SKM-1 treated with dmso at 0.1 percent for 144 hours (cell line): ENCODE data around the gene SLC38A5.

Source experiments
- DNase-seq: peaks from one replicate; lab custom pipeline; 2025; ENCODE audit not compliant: unreplicated experiment; lab: John Stamatoyannopoulos, UW

SLC38A5 gene

DNA sequence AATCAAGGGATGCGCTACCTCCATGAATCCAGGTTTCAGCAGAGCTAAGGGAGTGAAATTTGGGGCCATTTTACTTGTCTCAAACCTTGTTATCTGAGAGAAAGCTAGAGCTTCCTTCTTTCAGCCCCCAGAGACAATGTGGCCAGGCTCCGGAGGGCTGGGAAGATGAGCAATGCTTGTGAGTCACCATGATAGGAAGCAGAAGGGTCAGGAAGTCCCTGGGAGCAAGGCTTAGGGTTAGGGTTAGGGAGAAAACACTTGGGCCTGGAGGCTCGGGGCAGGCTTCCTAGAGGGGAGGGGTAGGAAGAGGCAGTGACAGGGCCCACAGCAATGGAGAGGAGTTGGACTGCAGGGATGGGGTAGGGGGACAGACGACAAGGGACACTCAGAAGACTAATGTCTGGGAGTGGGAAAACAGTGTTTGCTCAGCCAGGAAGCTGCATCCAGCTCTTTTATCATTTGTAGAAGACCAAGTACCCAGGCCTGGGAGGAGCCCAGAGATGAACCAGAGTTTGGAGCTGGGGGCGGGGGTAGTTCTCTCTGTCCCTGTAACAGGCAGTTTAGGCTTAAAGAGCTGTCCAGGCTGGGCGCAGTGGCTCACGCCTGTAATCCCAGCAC is 22.3 kb upstream of the SLC38A5 start:
- no peak for DNase-seq

DNA sequence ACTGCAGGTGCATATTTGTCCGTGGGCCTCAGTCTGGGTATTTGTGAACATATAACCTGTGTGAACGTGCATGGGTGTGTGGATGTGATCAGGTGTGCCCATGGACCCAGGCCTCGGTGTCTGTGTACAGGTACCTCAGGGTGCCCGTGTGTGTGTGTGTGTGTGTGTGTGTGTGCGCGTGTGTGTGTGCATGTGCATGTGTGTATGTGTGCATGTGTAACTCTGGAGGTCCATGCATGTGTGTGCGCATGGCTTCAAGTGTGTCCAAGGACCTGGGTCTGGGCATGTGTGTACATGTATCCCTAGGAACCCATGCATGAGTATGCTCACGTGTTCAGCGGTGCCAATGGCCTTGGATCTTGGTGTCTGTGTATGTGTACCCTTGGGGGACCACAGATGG is 21.7 kb upstream of the SLC38A5 start:
- DNase-seq = no peak

DNA sequence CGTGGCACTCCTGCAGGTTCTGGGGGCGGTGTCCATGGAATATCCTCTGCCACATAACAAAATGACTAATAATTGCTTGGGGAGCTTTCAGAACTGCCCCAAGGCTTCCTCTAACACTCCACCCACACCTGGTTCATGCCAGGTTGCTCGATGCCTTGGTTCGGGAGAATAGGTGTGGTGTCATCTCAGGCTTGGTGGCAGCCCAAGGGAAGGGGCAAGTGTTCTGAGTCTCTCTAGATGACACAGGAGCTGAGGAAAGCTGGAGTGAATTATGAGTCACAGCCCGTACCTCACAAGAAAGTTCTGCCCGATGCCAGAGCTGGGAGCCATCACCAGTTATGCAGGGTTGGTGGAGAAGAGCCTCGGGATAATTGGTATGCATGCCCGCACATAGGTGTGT is 20.6 kb upstream of the SLC38A5 start:
- DNase-seq = no peak

DNA sequence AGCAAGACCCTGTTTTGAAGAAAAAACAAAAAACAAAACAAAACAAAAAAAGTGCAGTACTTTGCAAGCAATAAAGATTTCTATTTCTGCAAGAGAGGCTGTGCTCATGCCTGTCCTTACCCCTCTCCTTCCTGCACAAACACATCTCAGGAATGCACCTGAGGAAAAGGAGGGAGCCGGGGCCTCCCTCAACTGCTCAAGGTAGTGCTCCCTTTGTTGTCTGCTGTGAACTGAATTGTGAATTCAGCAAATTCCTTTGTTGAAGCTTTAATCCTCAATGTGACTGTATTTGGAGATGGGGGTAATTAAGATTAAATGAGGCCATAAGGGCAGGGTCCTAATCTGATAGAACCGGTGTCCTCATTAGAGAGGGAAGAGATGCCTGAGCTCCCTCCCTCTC is 19.8 kb upstream of the SLC38A5 start:
- no peak for DNase-seq

DNA sequence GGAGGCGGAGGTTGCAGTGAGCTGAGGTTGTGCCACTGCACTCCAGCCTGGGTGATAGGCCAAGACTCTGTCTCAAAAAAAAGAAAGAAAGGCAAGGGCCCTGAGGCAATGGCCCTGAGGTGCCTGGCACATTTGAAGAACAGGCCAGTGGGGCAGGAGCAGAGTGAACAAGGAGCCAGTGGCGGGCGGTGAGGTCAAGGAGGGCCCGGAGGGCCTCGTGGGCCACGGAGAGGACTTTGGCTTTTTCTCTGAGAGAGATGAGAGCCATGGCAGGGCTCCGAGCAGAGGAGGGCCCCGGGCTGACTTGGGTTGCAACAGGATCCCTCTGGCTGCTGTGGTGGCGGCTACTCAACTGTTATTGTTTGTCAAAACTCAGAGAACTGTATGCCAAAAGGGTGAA is 19.2 kb upstream of the SLC38A5 start:
- DNase-seq = no peak

DNA sequence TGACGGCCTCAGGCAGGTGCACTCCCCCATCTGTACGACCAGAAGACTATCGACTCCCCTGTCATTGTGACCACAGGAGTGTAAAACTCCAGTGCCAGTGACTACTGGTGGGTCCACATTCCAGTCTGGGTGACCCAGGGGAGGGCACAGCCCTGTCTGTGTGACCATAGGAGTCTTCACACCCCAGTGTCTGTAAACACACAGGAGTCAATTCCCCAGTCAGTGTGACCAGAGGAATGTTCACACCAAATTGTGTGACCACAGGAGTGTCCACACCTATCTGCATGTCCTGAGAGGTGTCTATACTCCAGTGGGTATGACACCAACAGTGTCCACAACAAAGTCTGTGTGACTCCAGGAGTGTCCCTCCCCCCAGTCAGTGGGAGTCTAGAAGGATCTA is 18.0 kb upstream of the SLC38A5 start:
- no peak for DNase-seq

DNA sequence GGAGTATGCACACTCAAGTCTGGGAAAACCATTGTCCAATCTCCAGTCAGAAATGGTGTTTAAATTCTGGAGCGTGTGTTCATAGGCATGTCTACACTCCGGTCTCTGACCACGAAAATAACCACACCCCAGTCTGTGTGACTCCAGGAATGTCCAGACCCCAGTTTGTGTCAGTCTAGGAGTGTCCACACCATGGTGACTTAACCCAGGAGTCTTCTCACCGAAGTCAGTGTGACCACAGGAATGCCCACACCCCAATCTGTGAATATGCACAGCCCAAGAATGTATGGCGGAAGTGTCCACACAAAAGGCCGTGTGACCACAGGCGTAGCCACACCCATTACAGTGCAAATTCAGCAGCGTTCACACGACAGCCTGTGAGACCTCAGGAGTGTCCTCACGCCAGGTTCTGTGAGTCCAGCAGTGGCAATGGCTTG is 17.3 kb upstream of the SLC38A5 start:
- DNase-seq = no peak

DNA sequence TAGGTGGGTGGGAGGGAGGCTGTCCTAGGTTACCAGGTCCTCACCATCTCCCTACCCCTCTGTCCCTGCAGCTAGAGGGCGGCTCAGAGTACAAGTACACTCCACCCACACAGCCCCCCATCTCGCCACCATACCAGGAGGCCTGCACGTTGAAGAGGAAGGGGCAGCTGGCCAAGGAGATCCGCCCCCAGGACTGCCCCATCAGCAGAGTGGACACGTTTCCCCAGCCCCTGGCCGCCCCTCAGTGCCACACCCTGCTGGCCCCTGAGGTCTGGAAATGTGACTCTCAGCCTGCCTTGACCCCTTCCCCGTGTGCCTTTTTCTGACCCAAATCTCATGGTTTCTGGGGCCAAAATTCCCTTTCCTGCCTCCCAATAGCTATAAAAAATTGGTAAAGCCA is 12.5 kb upstream of the SLC38A5 start:
- no peak for DNase-seq

DNA sequence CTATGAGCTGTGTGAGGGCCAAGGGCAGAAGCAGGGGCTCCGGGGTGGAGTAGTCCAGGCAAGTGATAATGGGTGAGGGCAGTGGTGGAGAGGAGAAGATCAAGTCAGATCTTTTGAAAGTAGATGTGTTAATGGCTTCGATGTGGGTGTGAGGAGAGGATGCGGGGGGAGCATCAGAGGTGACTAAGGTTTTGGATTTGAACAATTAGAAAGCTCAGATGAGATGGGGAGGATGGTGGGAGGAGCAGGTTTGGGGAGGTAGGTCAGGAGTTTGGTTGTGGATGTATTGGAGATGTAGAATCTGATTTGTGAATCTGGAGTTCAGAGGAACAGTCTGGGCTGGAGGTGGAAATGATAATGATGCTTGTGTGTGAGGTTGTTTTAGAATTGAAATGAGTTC is 10.5 kb upstream of the SLC38A5 start:
- no peak for DNase-seq

DNA sequence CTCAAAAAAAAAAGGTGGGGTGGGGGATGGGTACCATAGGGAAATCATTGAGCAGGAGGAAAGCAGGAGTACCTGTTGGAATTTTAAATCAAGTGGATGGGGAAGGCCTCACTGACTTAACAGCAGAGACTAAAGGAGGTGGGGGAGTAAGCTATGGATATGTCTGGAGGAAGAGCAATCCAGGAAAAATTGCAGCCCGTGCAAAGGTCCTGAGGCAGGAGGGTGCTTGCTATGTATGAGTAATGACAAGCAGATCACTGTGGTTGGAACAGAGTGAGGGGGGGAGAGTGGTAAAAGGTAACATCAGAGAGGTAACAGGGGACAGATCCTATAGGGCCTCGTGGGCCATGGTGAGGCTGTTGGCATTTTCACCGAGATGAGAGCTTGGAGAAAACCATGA is 10.1 kb upstream of the SLC38A5 start:
- no peak for DNase-seq

DNA sequence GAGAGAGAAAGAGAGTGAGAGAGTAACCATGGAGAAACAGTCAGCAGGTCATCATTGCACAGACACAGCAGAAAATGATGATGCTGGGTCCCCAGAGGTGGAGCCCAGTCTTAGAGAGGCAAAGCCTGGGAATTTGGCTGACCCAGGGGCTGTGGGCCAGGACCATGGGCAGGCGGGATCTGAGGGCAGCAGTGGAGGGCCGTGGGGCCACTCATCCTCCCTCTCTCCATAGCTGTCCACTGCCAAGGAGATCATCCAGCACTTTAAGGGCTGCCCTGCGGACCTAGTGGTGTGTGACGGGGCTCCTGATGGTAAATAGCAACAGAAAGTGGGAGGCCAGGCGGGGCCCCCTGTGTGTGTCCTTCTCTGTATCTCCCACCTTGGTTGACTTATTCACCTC is 8.7 kb upstream of the SLC38A5 start:
- DNase-seq = no peak

DNA sequence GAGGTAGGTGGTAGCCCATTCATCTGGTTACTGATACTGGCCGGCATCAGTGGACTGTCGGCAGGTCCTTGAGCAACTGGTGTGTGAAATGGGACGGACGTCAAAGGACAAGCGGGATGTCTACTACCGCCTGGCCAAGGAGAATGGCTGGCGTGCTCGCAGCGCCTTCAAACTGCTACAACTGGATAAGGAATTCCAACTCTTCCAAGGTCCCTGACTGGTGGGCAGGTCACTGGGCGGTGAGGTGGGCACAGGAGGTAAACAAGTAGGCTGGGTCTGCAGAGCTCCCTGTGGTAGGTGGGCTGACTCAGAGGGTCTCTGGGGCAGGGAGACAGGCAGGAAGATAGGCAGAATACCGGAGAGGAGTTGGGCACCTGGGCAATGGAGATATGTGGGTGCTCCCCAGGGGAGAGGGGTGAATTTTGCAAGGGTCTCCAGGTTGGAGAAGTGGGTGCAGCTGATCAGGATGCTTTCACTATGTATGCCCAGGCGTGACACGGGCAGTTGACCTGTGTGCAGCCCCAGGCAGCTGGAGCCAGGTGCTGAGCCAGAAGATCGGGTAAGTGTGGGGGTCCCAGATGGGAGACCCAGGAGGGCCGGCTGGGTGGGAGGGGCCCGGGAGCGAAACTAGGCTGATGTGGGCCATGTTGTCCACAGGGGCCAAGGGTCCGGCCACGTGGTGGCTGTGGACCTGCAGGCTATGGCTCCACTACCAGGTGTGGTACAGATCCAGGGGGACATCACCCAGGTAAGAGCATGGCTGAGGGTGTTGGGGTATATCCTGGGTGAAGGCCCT is 8.1 kb upstream of the SLC38A5 start:
- no peak for DNase-seq

DNA sequence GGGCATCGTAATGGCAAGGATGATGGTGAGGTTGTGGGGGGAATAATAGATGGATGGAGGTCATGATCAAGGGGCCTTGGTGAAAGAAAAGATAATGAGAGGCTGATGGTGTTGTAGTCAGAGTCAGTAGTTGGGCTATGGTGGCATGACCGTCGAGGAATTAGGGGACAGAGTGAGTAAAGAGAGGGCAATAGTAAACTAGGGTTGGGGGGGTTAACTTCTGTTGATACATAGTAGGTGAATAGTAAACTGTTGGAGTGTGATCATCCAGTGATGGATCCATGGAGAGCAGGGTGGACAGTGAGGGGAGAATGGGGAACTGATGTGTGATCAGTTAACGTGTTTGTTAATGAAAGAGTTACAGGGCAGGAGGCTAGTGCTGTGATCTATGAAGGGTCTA is 6.9 kb upstream of the SLC38A5 start:
- no peak for DNase-seq

DNA sequence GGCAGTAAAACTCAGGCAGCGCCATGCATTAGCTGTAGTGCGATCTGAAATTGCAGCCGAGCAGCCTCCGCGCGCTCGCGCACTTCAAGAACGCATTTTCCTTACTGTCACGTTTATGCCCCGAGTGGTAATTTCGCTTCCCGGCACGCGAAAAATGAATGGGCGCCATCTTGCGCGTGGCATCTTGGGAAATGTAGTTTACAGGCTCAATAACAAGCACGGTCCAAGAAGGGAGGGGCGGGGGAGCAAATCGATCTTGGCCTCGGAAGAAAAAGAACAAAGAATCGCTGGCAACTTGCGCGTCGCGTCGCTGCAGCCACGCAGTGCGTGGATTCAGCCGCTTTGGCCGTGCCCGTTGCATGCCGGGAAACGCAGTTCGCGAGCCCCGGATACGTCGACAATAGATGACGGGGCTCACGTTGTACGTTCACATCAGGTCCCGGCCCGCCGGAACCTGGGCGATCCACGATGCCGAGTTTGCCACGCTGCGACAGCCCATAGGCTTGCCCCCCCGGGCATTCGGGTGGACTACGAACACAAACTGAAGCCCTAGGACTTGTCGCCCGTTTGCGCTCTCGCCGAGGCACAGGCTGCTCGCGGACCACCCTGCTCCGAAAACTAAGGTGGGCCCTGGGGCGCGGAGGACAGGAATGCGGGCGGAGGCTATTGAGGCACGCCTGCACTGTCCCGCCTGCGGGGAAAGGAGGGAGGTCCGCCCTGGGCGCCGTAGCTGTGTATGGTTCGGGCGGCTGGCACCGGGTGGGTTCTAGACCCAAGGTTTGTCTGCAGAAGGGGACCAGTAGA is 5.9 kb upstream of the SLC38A5 start, which contains the start of gene FTSJ1:
Gene FTSJ1 (plus strand): TSS at position 426 of the 804 bp plus-strand sequence. CDS start 1,849 bp downstream, outside the sequence.
- DNase-seq = peak; percentile 75

DNA sequence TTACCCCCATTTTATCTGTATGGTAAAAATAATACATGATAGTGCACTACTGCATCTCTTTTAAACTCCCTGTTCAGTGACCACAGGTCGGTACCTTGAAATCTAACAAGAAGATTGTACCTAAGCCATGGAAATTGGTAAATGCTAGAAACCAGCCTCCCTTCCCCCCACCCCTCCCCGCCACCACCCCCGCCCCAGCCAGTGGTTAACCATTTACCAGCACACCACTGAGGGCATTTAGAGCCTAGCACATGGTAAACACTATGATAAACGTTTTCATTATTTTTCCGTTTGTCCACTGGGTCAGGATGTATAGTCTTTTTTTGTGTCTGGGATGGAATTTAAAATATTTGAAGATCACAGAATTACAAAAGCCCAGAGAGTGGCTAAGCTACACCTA is 5.2 kb upstream of the SLC38A5 start:
- no peak for DNase-seq

DNA sequence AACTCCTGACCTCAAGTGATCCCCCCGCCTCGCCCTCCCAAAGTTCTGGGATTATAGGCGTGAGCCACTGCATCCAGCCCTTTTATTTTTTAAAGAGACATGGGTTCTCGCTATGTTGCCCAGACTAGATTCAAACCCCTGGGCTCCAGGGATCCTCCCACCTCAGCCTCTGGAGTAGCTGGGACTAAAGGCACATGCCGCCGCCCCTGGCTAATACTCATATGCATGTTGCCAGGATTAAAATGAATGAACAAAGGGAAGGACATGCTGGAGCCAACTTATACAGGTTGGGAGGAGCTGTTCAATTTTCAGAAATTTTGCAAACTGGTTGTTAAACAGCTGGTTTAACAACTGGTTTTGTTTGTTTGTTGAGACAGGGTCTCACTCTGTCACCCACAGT is 4.5 kb upstream of the SLC38A5 start:
- DNase-seq = no peak

DNA sequence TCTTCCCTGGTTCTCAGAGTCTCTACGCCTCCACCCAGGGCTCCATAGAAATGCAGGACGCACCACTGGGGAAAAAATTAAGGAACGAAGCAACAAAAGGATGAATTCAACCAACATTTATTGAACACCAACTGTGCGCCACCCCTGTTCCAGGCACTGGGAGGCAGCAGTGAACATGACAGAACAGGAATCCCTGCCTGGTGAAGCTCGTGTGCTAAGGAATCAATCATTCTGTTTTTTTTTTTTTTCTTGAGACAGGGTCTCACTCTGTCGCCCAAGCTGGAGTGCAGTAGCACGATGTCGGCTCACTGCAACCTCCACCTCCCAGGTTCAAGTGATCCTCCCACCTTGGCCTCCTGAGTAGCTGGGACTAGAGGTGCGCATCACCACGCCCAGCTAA is 4.1 kb upstream of the SLC38A5 start:
- no peak for DNase-seq

DNA sequence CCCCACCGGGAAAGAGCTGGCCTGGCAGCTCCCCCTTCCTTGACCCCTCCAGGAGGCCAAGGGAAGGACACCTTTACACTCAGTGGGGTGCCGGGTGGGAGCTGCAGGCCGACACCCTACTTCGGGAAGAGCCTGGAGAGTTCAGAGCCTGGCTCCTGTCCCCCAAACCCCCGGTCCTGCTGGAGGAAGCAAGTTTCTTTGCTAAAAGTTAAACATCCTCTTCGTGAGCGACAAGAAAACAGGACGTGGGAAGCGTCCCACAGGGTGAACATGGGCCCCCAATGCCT is 3.6 kb upstream of the SLC38A5 start:
- DNase-seq = no peak

DNA sequence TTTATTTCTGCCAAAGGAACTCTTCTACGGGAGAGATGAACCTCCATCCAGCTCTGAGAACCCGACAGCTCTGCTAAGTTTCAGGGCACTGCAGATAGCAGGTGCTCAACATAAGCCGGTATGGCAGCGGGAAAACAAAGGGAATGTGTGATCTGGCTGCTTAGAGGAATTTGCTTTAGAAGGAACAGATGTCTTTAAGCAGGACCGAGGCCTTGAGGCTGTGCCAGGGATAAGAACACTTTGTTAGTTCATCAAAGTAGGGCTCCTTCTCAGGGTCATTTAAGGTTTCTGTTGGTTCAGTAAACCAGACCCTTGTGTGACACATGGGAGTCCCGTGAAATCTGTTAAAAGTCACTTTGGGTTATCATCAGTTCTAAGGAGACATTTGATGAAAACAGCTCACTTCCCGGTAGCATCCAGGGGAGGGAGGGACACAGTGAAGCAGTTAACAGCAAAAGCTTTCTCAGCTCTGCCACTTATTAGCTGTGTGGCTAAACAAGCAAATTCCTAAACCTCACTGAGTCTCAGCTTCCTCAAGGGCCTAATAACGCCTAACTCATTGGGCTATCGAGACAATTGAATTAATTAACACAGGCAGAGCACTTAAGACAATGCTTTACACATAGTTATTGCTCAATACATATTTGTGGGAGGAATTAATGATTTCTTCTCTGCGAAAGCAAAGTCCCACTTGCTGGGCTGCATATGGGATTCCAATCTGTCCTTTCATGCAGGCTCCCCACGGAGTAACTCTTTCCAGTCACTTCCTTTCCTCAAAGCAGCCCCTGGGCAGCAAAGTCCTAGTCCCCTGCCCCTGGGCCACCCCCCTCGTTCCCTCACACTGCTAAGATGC is 3.0 kb upstream of the SLC38A5 start:
- no peak for DNase-seq

DNA sequence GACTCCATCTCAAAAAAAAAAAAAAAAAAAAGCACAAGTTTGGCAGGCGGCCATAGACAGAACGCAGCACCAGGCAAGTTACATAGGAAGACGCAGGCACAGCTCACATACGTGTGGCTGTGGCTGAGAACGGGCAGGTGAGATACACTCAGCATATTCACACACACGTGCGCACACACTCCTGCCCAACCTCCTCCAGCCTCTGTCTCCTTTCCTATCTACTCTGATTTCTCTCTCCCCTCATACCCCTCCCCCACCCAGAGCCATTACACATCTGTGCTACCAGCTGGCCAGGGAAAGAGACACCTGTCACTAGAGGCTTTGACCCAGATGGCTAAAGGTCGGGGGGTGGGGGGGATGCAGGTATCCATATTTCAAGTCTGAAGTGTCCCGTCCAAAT is 2.2 kb upstream of the SLC38A5 start:
- no peak for DNase-seq

DNA sequence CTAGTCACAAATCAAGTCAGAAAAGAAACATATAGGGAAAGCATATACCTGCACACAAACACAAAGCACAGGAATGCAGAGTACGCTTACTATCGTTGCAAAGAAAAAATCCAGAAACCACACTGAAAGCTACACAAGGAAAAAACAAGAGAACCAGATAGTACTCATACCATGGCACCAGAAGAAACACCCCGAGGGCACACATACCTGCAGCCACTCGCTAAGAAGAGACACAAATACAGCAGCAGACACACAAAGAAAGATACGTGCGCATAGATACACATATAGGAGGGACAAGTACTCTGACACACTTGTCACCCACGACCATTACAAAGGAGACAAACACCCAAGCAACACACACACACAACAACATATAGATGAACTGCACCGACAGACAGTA is 1.4 kb upstream of the SLC38A5 start:
- no peak for DNase-seq

DNA sequence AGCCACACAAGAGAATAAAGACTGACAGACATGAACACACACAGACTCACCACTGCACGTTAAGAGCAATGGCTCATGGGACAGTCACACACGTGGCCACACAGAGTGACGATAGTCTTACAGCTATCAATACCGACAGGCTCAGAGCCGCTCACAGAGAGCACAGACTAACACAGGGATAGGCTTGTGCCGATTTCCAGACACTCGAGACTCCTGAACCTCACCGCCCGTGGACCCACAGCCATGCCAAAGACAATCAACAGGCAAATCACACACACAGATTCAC is 716 bp upstream of the SLC38A5 start:
- no peak for DNase-seq
